HG03135 (cell line): ENCODE data around the gene PPARD.
"Not testable (repeated sequence)": the region's sequence is repeated elsewhere in the genome, so short reads cannot be mapped to it uniquely, and the experiment has no call there.

ENCODE experiments used
- ATAC-seq: cut with Tn5 transposase; IDR thresholded peaks from one replicate; pipeline ENCODE4 v1.9.1; 2021; ENCODE audit warnings: mild to moderate bottlenecking, moderate library complexity; ENCODE audit not compliant: unreplicated experiment

The PPARD gene

DNA sequence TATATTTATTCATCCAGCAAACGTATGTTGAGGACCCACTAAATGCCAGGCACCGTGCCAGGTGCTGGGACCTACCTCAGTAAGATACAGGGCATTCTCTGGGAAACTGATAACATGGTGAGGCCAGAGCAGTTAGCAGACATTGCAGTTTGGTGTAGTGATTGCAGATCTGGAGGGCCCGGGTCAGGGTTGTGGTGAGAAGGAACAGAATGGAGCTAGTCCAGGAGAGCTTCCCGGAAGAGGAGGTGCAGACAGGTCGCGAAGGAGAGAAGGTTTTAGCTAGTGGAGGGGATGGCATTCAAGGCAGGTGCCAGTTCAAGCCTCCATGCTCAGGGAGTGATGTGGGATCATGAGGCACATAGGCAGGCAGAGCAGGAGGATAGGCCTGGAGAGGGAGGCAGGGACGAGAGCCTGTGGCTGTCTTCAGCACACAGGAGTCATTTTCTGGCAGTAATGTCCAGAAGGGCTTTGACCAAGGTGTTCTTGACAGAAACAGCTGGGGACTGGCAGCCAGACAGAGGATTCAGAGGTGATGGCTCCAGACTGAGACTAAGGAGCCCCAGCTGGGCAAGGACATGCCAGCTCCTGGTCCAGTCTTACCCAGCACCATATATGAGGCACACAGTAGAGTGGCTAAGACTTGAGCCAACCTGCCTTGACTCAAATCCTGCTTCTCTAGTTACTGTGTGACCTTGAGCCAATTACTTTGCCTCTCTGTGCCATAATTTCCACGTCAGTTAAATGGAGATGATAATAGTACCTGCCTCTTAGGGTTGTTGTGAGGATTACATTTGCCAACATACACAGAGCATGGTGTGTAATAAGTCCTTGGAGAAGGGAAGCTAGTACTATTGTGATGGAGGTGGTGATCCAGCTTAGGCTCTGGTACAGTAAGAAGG, 61.4 kb downstream of the PPARD start:
- ATAC-seq, result no peak

DNA sequence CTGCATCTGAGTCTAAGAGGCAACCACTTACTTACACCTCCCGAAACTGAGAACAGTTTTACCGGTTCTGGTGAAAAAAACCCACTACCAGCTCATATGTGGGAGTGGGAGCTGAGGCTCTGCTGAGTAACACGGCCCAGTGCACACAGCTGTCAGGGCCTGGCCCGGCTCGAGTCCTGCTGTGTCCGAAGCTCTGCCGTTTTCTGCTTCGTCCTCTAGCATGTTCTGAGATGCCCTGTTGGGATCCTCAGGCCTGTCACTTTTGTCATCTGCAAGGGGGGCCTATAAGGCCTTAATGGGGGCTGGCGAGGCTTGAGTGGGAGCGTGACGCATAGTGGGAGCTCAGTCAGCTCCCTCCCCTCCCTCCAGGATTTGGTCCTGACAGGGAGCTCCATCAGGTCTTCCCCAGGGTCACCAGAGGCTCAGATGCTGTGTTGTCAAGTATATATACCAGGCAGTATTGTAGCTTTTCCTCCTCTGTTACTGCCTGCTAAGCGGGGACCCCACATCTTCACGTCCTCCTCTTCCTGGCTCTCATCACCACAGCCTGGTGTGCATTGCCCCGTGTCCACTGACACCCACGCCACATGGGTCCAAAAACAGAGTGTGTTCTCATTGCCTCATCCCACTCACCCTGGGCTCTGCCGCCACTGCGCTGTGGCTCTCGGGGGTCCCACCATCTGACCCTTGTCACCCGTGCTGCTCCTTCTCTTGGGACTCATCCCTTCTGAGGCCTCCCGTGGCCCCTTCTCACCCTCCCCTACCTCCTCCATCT, 64.5 kb downstream of the PPARD start:
- no peak for ATAC-seq

DNA sequence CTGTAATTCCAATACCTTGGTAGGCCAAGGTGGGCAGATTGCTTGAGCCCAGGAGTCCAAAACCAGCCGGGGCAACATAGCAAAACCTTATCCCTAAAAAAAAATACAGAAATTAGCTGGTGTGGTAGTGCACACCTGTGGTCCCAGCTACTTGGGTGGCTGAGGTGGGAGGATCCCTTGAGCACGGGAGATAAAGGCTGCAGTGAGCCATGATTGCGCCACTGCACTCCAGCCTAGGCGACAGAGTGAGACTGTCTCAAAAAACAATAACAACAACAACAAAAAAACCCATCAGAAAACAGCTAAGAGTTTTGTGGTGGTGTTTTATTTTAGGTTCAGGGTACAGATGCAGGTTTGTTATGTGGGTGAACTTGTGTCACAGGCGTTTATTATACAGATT, 66.9 kb downstream of the PPARD start:
- no peak for ATAC-seq

DNA sequence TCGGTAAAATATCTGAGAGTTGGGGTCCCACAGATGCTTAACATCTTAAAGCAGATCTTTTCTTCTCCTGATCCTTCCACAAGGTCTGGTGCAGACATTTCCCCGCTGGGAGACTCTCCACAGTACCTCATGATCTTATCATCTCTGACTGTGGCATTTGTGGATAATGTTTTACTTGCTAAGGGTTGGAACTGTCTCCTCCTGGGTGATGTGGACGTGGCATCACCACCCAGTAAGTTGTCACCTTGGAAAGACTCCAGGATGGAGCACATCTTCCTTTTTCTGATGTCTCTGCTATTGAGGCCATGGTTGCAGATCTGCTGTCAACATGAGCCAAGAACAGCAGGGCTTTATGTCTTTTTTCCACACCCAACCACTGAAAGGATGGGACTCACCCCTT, 67.8 kb downstream of the PPARD start:
- ATAC-seq, result no peak

DNA sequence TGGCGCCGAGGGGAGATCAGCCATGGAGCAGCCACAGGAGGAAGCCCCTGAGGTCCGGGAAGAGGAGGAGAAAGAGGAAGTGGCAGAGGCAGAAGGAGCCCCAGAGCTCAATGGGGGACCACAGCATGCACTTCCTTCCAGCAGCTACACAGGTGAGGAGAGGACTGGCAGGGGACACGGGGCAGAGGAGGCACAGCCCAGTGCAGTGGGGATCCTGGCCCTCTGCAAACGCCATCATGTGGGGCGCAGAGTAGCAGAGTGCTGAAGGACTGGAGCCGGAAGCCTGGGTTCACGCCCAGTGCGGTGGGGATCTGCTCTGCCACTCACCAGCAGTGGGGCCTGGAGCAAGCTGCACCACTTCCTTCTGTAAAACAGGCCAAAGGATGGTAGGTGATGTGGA, 68.7 kb downstream of the PPARD start:
- ATAC-seq, result no peak

DNA sequence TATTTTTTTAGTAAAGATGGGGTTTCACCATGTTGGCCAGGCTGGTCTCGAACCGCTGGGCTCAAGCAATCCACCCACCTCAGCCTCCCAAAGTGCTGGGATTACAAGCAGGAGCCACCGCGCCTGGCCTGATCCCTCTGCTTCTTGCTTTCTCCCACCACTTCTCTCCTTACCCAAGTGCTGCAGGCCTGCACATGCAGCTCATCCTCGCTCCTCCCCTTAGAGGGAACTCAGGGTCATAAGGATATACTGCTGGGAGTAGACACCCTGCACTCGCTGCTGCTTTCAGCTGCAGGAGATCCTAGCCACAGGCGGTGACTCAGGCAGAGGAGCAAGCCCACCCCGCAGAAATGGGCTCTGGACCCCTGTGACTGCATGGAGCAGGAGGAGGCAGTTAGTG, 69.7 kb downstream of the PPARD start:
- ATAC-seq, result no peak

DNA sequence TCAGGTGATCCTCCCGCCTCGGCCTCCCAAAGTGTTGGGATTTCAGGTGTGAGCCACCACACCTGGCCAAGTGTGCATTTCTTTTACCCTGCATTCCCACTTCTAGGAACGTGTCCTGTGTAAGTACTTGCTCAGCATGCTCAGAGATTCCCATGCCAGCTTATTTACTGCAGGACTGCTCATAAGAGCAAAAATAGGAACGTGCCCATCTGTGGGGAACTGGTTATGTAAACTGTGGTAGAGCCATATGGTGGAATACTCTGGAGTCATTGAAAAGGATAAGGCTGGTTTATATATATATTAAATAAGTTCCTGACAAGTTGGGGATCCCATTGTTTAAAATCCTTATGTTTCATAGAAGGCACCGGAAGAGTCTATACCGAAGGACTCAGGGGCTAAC, 71.6 kb downstream of the PPARD start:
- ATAC-seq, result no peak

DNA sequence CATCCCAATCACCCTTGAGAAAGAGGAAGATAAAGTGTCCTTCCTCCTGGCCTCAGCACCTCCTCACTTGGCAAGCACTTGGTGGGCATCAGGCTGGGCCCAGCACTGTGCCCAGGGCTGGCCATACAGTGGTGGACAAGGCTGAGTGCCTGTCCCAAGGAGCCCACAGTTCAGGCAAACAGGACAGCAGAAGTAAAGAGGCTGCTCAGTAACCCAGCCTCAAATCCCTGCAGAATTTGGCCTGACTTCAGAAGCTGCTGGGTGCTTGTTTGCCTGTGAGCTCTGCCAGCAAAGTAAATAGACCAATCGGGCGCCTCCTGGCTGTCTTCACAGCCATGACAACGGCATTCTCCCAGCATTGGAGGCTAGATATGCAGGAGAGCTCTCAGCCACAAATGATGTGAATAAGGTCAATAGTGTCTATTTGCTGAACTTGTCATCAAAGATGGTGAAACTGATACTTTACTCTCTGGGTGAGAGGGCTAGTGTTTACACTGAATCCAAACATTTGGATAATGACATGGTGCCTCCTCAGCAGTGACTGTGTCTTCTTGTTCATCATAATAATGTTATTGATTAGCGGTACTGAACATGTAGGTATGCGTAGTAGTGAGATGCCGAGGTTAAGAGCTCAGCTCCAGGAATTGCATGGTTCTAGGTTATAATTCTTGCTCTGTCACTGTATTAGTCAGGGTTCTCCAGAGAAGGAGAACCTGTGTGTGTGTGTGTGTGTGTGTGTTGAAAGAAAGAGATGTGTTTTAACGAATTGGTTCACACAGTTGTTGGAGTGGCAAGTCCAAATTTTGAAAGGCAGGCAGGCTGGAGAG, 72.9 kb downstream of the PPARD start:
- ATAC-seq, result no peak

DNA sequence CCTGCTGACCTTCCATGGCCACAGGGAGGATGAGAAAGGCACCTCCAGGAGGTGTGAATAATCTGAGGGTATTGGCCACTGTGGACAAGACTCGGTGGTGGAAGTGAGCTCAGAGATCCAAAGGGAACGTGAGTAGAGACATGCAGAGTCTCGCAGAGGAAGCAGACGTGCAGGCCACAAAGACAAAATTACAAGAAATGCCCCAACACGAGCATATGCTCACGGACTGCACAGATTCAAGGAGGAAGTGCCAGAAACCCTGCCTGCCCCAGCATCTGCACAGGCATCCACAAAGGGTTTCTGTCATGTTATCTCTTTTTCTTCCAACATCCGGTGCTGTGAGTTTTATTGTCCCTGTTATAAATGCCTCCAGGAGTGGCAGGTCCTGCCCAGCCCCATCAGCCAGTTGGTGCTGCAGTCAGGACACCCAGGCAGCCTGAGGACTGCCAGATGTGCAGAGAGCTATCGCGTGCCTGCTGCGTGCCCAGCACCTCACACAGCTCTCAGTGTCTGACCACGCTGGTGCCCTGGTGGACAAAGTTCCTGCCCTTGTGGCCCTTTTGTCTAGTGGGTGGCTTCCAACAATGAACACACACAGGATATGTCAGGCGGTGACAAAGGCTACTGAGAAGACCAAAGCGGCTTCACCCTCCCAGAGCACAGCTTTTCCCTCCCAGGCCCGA, 75.8 kb downstream of the PPARD start:
- no peak for ATAC-seq

DNA sequence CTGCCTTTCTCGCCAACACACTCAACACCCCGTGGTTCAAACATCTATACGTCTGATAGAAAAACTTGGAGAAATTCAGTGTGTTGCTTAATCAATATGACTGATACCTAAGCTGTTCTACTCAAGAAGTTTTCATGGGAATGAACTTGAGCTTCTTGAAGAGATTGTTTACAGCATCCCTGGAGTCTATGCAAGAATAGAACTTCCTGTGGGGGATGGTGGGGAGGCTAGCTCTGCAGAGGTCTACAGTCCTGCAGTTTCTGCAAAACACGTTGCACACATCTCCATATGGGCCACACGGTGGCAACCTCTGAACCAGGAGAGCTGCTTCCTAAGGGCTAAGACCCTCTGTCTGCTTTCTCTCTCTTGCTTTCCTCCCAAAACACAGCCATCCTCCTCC, 77.1 kb downstream of the PPARD start:
- no peak for ATAC-seq

DNA sequence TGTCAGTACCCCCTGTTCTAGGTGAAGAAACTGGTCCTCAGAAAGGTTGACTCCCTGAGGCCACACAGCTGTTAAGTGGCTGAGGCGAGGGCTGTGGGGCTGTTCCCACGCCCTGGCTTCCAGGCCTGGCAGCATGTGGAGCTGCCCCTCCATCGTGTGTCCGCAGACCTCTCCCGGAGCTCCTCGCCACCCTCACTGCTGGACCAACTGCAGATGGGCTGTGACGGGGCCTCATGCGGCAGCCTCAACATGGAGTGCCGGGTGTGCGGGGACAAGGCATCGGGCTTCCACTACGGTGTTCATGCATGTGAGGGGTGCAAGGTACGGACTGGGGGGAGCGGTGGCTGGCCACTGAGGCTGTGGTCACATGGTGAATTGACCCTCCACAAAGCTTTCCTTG, 77.6 kb downstream of the PPARD start:
- no peak for ATAC-seq

DNA sequence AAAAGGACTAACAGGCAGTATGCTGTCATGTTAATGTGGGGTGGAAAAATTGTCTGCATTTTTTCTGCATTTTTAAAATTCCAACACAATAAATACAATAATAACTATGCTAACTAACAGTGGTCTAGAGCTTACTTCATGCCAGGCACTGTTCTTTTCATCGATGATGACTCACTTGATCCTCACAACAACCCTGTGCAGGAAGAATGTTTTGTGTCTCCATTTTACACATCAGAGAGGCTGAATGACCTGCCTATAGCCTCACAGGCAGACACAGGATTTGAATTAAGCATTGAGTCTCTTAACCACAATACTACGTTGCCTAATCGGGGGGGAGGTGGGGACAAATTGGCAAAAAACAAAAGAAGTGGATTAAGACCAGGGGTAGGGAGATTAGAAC, 82.9 kb downstream of the PPARD start:
- ATAC-seq, result no peak

DNA sequence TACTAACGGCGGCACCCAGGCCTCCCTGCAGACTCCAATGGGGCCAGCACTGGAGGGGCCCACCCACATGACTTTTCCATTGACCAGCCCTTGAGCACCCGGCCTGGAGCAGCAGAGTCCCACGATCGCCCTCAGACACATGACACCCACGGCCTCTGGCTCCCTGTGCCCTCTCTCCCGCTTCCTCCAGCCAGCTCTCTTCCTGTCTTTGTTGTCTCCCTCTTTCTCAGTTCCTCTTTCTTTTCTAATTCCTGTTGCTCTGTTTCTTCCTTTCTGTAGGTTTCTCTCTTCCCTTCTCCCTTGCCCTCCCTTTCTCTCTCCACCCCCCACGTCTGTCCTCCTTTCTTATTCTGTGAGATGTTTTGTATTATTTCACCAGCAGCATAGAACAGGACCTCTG, 83.7 kb downstream of the PPARD start:
- no peak for ATAC-seq

DNA sequence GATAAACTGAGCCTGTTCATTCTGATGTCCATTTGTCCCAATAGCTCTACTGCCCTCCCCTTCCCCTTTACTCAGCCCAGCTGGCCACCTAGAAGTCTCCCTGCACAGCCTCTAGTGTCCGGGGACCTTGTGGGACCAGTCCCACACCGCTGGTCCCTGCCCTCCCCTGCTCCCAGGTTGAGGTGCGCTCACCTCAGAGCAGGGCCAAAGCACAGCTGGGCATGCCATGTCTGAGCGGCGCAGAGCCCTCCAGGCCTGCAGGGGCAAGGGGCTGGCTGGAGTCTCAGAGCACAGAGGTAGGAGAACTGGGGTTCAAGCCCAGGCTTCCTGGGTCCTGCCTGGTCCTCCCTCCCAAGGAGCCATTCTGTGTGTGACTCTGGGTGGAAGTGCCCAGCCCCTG, 85.1 kb downstream of the PPARD start:
- ATAC-seq, result no peak

DNA sequence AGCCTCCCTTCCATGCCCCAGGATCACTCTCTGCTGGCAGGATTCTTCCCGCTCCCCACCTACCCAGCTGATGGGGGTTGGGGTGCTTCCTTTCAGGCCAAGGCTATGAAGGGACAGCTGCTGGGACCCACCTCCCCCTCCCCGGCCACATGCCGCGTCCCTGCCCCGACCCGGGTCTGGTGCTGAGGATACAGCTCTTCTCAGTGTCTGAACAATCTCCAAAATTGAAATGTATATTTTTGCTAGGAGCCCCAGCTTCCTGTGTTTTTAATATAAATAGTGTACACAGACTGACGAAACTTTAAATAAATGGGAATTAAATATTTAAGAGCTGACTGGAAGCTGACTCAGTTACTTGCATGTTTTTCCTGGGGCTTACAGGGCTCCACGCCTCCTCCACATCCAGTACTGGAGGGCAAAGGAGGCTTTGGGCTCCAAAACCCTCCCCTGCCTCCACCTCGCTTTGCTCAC, 85.5 kb downstream of the PPARD start:
- no peak for ATAC-seq

DNA sequence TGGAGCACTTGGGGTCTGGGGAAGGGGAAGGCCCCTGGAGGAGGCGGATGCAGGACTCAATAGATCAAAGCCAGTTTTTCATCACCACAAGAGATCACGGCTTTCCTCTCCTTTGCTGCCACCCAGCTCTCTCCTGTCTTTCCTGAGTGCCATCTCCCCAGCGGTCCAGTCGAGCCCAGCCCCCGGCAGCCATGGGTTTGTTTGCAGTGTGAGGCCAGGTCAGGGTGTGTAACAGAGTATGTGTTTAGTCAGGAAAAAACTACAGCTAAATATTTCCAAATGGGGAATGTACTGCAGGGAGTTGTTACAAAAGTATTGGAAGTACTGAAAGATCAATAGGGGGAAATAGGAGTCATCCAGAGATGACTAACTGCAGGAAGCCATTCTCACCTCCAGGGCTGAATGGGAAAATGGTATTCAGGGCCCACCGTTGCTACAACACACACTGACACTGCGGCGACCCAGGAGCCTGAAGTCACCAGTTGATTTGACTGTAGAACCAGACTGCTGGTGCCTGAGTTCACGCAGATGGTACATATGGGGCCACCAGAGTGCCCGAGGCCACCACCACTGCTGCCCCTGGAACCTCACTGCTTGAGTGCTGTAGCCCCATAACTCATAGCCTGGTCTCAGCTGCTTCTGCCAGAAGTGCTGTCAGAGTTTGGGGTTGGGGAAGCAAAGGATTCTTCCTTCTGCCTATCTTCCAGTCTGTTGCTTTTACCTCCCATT, 86.2 kb downstream of the PPARD start:
- ATAC-seq, result no peak

DNA sequence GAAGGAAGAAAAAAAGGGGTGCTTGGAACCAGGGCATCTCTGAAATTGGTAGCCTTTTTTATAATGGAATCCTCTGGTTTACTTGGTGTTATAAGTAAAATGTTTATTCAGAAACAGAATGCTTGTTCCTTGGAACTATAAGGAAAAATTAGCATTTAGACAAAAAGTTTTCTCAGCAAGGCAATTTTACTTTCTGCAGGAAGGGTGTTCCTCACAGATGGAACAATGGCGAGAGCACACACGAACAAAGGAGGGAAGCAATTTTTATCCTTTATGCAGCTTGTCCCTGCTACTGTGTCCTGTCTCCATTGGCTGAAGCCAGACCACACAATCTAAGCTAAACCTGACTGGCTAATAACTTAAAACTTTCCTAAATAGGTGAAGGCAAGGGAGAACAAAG, 87.1 kb downstream of the PPARD start:
- no peak for ATAC-seq

DNA sequence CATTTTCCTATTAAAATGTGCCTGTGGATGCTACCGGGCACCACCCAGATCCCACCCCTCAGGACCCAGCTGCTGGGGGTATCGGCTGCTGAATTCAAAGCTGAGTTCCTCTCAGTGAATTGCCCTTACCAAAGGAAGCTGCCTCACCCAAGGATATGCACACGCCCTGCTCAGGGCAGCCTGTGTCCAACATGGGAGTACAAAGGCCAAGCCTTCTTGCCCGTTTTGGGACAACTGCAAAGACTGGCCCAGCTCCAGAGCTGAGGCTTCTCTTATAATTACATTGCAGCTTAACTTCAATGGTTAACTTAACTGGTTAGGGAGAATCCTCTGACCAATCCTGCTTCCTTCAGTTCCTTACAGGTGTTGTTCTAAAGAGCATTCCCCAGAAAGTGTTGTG, 89.9 kb downstream of the PPARD start:
- ATAC-seq, result no peak

DNA sequence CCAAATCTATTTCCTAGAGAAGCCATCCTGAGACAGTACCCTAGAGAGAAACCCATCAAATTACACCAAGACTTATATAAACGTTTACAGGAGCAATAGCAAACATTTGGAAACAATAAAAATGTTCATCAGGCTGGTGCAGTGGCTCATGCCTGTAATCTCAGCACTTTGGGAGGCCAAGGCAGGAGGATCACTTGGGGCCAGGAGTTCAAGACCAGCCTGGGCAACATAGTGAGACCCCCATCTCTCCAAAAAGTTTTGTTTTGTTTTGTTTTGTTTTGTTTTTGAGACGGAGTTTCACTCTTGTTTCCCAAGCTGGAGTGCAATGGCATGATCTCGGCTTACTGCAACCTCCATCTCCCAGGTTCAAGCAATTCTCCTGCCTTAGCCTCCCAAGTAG, 90.3 kb downstream of the PPARD start:
- not testable (repeated sequence) for ATAC-seq
